ENCODE results near the gene NDUFAF2. TPM values are rescaled to one million over a fixed set of nuclear protein-coding genes. Genes with fewer than 3 reads are reported as not detected.

Gene NDUFAF2
- total RNA-seq, 2 experiments from 2014 or later = 41.2 to 46.6 TPM

DNA sequence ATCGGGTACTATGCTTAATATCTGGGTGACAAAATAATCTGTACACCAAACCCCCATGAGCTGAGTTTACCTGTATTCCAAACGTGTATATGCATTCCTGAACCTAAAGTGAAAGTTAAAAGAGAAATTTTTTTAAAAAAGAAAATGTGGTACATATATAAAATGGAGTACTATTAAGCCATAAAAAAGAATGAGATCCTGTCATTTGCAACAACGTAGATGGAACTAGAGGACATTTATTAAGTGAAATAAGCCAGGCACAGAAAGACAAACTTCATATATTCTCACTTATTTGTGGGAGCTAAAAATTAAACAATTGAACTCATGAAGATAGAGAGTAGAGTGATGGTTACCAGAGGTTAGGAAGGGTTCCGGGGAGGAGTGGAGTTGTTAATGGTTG, 44.8 kb downstream of the NDUFAF2 start:
- intact Hi-C loops (cut with micrococcal nuclease) = no loop called here
- no peaks in the 10 kb centered on the region for H3K27me3 Mint-ChIP-seq
- H3K36me3 Mint-ChIP-seq (ENCODE audit: low read depth) = peaks cover 49% of the 10 kb centered on the region
- no peak overlapping the region for H3K4me3 Mint-ChIP-seq
- DNase-seq (no peak), ATAC-seq (no peak)
- H3K27ac Mint-ChIP-seq = no peak overlapping the region
- peaks cover 4% of the 10 kb centered on the region for H3K4me1 Mint-ChIP-seq (ENCODE audit: low read depth)
- CTCF ChIA-PET = no interaction called here
- peaks cover 44% of the 10 kb centered on the region for H3K9me3 Mint-ChIP-seq
- TF ChIP-seq, protein P1, sequence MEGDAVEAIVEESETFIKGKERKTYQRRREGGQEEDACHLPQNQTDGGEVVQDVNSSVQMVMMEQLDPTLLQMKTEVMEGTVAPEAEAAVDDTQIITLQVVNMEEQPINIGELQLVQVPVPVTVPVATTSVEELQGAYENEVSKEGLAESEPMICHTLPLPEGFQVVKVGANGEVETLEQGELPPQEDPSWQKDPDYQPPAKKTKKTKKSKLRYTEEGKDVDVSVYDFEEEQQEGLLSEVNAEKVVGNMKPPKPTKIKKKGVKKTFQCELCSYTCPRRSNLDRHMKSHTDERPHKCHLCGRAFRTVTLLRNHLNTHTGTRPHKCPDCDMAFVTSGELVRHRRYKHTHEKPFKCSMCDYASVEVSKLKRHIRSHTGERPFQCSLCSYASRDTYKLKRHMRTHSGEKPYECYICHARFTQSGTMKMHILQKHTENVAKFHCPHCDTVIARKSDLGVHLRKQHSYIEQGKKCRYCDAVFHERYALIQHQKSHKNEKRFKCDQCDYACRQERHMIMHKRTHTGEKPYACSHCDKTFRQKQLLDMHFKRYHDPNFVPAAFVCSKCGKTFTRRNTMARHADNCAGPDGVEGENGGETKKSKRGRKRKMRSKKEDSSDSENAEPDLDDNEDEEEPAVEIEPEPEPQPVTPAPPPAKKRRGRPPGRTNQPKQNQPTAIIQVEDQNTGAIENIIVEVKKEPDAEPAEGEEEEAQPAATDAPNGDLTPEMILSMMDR (IDR thresholded peaks at IDR 0.05) = no peak
- POLR2A ChIA-PET = no interaction called here

DNA sequence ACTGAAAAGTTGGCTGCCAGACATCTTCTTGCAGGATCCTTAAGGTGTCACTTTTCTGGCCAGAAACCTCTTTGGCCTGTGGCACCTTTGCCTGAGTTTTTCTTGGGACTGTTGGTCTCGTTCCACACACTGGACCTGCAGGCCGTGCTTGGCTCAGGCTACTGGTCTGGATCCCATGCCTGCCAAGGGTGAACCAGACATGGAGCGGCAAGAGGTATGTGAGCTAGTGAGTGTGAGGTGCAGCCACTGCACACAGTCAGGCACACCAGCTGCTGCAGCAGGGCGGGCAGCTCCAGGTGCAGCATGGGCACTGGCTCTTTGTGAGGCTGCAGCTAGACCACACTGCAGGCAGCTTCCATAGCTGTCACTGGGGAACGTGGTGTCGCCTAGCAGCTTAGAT, 47.9 kb downstream of the NDUFAF2 start:
- peaks cover 24% of the 10 kb centered on the region for H3K4me1 Mint-ChIP-seq (ENCODE audit: low read depth)
- DNase-seq (no peak), ATAC-seq (no peak)
- H3K9me3 Mint-ChIP-seq = peaks cover 26% of the 10 kb centered on the region
- no peak overlapping the region for H3K27ac Mint-ChIP-seq
- H3K36me3 Mint-ChIP-seq (ENCODE audit: low read depth) = peaks cover 36% of the 10 kb centered on the region
- intact Hi-C loops (cut with micrococcal nuclease) = no loop called here
- POLR2A ChIA-PET = no interaction called here
- H3K27me3 Mint-ChIP-seq = no peaks in the 10 kb centered on the region
- CTCF ChIA-PET = no interaction called here
- H3K4me3 Mint-ChIP-seq = no peak overlapping the region
- TF ChIP-seq, protein P1 (IDR thresholded peaks at IDR 0.05) = no peak

DNA sequence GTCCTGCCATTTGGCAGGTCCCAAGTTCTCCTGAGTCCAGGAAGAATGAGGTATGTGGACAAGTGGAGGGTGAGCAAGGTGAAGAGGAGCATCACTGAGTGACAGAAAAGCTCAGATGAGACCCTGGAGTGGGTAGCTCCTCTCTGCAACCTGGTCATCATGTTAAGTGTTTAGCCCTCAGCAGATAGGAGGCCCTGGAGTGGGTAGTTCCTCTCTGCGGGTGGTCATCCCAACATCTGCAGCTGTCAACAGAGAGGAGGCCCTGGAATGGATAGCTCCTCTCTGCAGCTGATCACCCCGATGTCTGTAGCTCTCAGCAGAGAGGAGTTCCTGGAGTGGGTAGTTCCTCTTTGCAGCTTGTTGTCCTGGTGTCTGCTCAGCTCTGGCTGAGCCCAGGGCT, 48.4 kb downstream of the NDUFAF2 start:
- Mint-ChIP-seq H3K9me3 (peaks cover 25% of the 10 kb centered on the region), H3K27me3 (no peaks in the 10 kb centered on the region), H3K4me1 (ENCODE audit: low read depth) (peaks cover 24% of the 10 kb centered on the region), H3K4me3 (no peak overlapping the region), H3K36me3 (ENCODE audit: low read depth) (peaks cover 34% of the 10 kb centered on the region), H3K27ac (no peak overlapping the region)
- TF ChIP-seq, protein P1 (IDR thresholded peaks at IDR 0.05) = no peak
- POLR2A ChIA-PET = no interaction called here
- DNase-seq (peak; percentile 2), ATAC-seq (no peak)
- intact Hi-C loops (cut with micrococcal nuclease) = no loop called here
- CTCF ChIA-PET = no interaction called here

DNA sequence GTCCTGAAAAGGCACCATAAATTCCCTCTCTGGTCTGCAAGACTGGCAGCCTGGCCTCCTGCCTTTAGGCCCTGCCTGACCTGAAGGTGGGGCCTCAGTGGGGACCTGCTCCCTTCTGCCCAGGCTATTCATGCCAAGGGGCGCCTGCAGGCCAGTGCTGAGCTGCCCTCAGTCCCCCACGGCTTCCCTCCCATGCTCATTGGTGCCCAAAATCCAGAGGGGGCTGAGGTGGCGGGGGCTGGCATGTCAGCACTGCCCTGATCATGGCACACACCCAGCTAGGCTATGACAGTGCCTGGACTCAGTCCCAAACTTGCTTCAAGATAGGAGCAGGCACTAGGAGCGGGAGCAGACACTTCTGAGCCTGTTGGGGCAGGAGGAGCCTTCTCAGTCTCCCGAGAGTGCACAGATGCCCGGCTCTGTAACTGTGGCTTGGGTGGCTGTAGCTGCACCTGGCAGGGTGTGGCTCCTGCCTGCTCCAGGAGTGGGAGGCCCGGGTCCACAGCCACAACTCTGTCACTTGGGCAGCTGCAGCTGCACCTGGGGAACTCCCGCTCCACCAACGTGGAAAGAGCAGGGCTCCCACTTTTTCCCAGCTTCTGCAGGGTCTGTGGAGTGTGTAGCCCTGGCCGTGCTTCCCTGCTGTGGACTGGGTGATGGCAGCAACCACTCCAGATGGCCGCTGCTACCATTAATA, 49.0 kb downstream of the NDUFAF2 start:
- ATAC-seq (no peak), DNase-seq (no peak)
- peaks cover 25% of the 10 kb centered on the region for H3K9me3 Mint-ChIP-seq
- CTCF ChIA-PET = no interaction called here
- TF ChIP-seq, protein P1 (IDR thresholded peaks at IDR 0.05) = no peak
- H3K4me3 Mint-ChIP-seq = no peak overlapping the region
- no peak overlapping the region for H3K27ac Mint-ChIP-seq
- intact Hi-C loops (cut with micrococcal nuclease) = no loop called here
- H3K36me3 Mint-ChIP-seq (ENCODE audit: low read depth) = peaks cover 34% of the 10 kb centered on the region
- H3K27me3 Mint-ChIP-seq = no peaks in the 10 kb centered on the region
- POLR2A ChIA-PET = interaction anchor here (0.6 to 0.8 kb wide), 2 partner anchors 16 to 634 kb away, joined by 3 to 4 read pairs; no protein-coding TSS in a partner anchor
- H3K4me1 Mint-ChIP-seq (ENCODE audit: low read depth) = peaks cover 25% of the 10 kb centered on the region

DNA sequence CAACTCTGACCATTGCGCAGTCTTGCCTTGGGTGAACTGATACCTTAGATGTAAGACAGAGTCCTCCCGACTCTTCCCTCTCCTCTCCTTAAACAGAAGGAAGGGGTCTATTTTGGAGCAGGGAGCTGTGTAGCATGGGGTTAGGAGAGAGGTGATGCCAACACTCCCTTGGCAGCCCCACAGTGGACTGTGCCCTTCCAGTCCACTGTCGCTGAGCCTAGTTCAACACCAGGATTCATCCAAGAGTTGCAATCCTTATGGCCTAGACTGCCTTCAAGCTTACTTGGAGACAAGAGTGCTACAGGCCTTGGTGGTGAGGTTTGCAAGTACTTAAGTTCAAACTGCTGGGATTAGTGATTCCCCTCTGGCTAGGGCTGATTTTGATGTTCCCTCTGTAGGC, 51.4 kb downstream of the NDUFAF2 start:
- Mint-ChIP-seq H3K27me3 (no peaks in the 10 kb centered on the region), H3K9me3 (peaks cover 18% of the 10 kb centered on the region), H3K4me1 (ENCODE audit: low read depth) (peaks cover 31% of the 10 kb centered on the region), H3K27ac (no peak overlapping the region), H3K4me3 (no peak overlapping the region), H3K36me3 (ENCODE audit: low read depth) (peaks cover 27% of the 10 kb centered on the region)
- no peak for DNase-seq
- ChIA-PET CTCF (no interaction called here), POLR2A (interaction anchor here (0.5 kb wide), 1 partner anchor 44 kb away, joined by 3 read pairs; no protein-coding TSS in a partner anchor)
- ATAC-seq = no peak
- TF ChIP-seq, protein P1 (IDR thresholded peaks at IDR 0.05) = no peak
- intact Hi-C loops (cut with micrococcal nuclease) = no loop called here
